ENCODE results near the gene ARHGEF9.
"Not testable (repeated sequence)": the region's sequence is repeated elsewhere in the genome, so short reads cannot be mapped to it uniquely, and the experiment has no call there.

Gene ARHGEF9

GRCh38 chrX:63658920-63659319 is 126.1 kb downstream of the ARHGEF9 start:
- DNase-seq (ENCODE audit: low spot score) = no peak

DNA sequence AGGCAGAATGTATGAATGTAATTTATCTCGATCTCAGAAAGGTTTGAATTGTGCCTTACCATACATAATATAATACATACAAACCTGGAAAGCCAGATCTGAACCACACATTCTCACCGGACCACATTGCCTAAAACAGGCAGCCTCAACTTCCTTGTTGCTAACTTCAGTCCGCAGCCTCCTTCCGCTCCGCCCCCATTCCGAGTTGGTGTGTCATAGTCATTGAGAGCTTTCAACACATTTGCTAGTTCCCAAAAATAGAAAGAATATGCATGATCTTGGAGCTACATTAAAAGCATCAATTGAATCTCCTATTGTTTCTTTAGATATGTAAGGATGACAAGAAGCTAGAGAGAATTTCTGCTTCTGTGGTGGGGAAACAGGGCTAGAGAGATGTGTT is 127.2 kb downstream of the ARHGEF9 start:
- DNase-seq (ENCODE audit: low spot score) = no peak

DNA sequence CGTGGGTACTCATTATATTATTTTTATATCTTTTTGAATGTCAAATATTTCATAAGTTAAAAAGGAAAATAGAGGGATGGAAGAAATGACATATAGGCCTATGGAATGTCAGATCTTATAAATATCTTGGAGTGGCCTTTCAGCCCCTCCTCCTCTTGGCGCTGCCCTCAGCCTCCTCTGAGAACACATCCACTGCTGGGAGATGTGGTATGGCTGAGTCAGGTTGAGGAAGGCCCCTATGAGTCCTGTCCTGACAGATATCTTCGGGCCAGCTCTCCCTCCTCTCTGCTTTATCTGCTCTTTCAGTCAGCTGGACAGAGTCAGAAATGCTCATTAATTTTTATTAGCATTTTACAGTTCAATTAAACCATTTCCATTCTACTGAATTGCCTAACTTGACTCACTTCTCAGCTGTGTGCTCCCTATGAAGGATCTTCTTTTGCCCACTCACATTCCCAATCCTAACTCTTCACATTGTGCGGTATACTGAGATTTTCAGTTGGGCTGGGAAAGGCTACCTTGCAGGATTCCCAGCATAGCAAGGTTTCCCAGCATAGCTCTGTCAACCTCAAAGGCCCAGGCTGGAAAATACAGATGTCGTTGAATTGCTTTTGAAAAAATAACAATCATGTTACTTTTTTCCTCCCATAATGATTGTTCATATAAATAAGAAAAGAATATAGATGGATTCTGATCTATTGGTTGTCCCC is 128.0 kb downstream of the ARHGEF9 start:
- no peak for DNase-seq (ENCODE audit: low spot score)

DNA sequence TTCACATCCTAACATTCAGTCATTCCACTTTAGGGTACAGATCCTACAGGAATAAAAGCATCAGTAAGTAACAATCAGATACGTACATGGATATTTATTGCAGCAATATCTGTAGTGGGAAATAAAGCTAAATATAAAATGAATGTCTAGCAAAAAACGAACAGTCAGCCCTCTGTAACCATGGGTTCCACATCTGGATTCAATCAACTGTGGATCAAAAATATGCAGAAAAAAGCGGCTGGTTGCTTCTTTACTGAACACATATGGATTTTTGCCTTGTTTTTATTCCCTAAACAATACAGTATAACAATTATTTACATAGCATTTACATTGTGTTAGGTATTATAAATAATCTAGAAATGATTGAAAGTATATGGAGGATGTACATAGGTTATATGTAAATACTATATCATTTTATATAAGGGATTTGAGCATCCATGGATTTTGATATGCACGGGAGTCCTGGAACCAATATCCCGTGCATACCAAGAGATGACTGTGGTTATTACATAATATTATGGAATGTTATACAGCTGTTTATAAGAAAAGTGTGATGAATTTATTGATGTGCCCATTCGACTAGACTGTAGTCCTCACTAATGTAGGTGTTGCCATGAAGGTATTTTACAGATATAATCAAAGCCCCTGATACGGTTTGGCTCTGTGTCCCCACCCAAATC is 132.8 kb downstream of the ARHGEF9 start:
- DNase-seq (ENCODE audit: low spot score) = no peak

DNA sequence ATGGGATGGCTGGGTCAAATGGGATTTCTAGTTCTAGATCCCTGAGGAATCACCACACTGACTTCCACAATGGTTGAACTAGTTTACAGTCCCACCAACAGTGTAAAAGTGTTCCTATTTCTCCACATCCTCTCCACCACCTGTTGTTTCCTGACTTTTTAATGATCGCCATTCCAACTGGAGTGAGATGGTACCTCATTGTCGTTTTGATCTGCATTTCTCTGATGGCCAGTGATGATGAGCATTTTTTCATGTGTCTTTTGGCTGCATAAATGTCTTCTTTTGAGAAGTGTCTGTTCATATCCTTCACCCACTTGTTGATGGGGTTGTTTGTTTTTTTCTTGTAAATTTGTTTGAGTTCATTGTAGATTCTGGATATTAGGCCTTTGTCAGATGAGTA is 139.3 kb downstream of the ARHGEF9 start:
- DNase-seq (ENCODE audit: low spot score) = not testable (repeated sequence)

GRCh38 chrX:63635750-63636149 is 149.3 kb downstream of the ARHGEF9 start:
- DNase-seq (ENCODE audit: low spot score) = no peak

DNA sequence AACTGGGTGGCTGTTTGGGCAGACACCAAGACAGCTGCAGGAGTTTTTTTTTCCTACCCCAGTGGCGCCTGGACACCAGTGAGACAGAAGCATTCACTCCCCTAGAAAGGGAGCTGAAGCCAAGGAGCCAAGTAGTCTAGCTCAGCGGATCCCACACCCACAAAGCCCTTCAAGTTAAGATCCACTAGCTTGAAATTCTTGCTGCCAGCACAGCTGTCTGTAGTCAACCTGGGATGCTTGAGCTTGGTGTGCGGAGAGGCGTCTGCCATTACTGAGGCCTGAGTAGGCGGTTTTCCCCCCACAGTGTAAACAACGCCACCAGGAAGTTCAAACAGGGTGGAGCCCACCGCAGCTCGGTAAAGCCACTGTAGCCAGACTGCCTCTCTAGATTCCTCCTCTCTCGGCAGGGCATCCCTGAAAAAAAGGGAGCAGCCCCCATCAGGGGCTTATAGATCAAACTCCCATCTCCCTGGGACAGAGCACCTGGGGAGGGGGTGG is 171.4 kb downstream of the ARHGEF9 start:
- no peak for DNase-seq (ENCODE audit: low spot score)

- no peak for DNase-seq (ENCODE audit: low spot score)
Measured at GRCh38 chrX:63585936-63586335, 199.1 kb downstream of the ARHGEF9 start.
